Stimulated activated CD8-positive, alpha-beta memory T cell treated with anti-CD3 and anti-CD28 coated beads, Interleukin-2, amount 100 ng/mL, for 48 hours (primary cell): ENCODE data around the gene INSRR.

ENCODE experiments used
- DNase-seq, 2 donors: peaks; one replicate each; pipeline ENCODE4 v3.0.0-alpha.2; 2020; ENCODE audit warnings: low read depth in 2 of 2

Gene INSRR

DNA sequence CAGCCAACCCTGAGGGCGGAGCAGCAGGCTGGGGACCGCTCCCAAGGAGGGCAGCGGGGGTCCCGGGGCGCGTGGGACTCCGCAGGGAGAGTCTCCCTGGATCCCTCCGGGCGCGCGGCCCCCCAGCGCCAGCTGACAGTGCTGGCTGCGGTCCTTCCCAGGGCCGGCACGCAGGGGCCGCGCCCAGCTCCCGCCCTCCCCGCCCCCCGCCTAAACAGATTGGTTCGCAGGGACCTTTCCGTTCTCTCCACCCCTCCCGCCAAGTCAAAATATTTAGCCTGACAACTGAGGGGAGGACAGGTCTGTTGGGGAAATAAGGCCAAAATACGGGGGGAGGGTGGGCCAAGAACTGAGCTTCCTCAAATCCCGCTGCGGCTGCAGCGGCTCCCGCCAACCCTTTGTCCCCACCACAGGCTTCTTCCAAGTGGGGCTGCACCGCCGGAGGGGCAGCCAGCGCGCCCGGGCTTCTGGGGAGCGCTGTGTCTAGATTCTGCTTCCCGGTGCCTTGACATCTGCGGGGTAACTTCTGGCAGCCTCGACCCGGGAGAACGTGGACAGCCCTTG, at the start of gene INSRR:
Gene INSRR (minus strand): TSS at position 159 of the 564 bp plus-strand sequence. CDS start 496 bp downstream, outside the sequence.
- no peak for DNase-seq

DNA sequence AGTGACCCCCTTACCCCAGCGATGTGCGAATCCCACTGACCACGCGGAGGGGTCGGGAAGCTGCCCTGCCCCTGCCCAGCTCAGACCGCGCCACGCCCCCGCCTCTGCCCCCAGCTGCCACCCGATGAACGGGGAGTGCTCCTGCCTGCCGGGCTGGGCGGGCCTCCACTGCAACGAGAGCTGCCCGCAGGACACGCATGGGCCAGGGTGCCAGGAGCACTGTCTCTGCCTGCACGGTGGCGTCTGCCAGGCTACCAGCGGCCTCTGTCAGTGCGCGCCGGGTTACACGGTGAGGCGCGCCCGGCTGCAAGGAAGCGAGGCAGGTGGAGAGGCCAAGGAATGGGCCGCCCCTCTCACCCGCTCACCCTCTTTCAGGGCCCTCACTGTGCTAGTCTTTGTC, 49.6 kb upstream of the INSRR start:
- no peak for DNase-seq

DNA sequence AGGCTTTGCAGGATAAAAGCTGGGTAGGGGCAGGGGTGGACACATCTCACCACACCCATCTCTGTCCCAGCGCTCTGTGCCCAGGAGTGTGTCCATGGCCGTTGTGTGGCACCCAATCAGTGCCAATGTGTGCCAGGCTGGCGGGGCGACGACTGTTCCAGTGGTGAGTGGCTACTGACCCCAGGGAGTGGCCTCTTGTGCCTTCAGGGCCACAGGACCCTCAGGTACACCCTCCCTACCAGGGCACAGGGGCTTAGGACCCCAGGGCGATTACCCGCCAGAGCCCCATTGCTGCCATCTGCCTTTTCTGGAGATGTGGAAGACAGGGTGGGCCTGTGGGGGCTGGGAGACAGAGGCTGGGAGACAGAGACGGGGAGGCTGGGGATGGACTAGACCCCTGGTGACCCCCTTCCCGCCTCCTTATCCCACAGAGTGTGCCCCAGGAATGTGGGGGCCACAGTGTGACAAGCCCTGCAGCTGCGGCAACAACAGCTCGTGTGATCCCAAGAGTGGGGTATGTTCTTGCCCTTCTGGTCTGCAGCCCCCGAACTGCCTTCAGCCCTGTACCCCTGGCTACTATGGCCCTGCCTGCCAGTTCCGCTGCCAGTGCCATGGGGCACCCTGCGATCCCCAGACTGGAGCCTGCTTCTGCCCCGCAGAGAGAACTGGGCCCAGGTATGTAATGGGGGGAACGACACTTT, 47.4 kb upstream of the INSRR start:
- DNase-seq: no peak

DNA sequence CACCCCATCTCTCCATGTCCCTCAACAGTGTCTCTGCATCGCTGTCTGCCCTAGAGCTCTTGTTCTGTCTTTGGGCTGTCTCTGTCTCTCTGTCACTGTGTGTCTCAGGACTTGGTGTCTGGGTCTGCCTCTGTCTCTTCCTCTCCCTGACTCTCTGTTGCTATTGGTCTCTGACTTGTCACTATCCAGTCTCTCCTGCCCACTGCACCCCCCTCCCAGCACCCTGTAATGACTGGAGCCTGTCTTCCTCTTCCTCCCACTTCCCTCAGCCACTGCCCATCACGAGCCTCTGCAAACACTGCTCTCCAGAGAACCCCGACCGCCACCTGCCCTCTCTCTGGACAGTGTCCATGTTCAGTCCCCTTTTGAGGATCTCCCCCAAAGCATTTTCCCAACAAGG, 46.7 kb upstream of the INSRR start:
- no peak for DNase-seq

DNA sequence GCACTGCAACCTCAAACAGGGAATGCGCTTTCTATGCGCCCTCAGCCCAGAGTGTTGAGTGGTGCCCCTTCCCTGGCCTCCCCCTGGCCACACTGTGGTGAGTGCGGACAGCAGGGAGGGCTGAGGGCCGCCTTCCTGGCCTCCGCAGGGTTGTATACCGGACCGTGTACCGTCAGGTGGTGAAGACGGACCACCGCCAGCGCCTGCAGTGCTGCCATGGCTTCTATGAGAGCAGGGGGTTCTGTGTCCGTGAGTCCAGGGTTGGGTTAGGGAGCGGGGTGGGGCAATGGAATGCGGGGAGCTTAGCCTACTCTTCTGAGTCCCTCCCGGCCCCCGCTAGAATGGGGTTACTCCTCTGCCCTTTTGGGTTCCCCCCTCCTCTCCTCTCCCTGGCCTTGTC, 46.3 kb upstream of the INSRR start:
- DNase-seq: no peak

DNA sequence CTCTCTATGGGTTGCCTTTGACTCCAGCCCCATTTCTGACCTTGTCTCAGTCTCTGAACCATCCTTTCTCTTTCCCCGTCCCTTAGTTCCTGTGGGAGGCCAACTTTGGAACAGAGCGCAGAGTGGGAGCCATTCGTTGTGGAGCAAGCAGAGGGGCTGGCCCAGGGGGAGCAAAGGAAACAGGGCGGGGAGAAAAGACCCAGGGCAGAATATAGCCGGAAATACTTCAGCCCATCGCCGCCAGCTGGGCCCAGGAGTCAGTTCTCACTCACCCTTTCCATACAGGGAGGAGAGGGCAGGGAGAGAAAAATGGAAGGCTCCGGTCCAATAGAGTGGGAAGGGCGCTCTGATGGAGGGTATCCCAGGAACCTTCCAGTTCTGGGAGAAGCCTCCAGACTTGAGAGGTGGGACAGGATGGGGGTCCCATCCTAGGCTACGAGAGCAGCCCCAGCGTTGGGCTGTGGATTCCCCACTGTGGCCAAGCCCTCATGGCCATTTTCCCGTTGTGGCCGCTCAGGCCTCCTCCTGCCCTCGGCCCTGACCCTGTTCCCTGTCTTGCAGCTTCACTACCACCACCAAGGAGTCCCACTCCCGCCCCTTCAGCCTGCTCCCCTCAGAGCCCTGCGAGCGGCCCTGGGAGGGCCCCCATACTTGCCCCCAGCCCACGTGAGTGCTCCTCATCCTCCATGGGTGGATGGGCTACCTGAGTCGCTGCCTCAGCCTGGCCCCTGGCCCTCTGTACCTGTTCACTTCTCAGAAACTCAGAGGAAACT, 45.5 kb upstream of the INSRR start:
- DNase-seq: no peak

DNA sequence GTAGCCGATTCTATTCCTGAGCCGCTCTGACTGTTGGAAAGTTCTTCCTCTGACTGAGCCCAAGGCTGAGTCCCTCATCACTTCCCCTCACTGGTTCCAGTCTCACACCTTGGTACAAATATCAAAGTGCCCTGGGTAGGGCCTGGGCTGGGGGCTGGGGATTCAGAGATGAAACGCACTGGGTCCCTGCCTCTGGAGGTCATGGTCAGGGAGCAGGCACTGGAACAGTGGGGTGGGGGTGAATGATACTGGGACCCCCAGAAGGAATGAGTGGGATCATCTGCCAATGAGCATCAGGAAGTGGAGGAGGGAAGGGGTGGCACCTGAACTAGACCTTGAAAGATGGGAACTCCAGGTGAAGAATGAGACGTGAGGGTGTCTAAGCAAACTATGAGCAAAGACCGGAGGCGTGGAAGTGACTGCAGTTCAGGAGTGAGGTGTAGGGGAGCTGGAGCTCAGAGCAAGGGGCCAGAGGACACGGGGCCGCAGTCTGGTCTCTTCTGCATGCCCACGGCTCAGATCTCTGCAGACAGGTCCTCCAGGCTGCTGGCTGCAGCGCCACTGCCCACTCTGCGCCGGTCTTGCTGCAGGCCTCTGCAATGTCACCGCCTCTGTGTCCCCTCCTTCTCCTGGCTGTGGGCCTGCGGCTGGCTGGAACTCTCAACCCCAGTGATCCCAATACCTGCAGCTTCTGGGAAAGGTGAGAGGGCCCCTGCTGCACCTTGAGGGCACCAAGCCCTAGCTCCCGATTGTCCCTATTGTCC, 44.6 kb upstream of the INSRR start:
- DNase-seq: no peak

DNA sequence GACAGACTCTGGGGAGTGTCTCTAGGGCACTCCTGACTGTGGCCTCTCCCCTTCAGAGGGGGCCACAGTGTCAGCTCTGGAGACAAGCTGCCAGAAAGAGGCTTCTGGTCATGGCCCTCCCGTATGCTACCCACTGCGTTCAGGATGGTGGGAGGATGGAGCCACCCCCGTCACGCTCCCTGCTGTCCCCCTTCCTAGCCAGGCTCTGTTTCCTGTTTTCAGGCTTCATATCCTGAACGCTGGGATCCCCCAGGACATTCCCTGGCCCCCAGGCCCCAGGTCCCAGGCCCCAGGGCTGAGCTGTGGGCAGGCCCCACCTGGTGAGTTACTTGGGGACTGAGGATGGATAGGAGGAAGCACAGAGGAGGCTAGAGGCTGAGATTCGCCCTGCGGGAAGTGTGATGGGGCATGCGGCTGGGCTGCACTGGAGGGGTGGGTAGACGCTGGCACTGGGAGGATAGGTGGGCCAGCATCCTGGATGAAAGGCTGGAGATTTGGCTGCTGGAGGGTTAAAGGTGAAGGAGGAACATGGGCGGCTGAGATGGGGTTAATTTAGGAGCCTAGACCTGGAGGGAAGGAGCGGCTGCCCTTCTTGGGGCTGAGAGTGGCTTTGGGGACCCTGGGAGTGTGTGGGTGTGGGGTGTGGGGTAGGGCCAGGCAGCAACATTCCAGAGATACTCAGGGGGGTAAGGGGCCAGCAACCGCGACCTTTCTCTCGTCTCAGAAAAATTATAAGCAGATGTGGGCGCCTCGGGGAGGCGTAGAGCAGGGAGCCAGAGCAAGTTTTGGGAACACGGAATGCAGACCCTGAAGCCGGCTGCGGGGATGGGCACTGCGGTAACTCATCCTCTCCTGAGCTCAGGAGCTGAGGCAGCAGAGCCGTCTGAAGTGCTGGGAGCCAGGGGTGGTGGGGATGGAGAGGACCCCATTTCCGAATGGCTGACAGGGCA, 43.3 kb upstream of the INSRR start:
- DNase-seq: no peak

DNA sequence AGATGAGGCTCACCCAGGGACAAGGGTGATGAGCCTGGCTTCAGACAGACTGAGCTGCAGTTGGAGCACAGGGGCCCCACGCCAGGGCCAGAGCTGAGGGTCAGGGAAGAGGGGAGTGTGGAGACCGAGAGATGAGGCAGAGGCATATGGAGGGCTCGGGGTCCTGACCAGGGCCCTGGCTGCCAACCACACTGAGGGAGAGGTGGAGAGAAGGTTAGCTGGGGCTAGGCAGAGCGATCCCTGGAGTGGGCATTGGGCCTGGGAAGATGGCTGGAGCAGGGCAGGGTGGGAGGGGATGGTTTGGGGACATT, 42.6 kb upstream of the INSRR start:
- DNase-seq: no peak

DNA sequence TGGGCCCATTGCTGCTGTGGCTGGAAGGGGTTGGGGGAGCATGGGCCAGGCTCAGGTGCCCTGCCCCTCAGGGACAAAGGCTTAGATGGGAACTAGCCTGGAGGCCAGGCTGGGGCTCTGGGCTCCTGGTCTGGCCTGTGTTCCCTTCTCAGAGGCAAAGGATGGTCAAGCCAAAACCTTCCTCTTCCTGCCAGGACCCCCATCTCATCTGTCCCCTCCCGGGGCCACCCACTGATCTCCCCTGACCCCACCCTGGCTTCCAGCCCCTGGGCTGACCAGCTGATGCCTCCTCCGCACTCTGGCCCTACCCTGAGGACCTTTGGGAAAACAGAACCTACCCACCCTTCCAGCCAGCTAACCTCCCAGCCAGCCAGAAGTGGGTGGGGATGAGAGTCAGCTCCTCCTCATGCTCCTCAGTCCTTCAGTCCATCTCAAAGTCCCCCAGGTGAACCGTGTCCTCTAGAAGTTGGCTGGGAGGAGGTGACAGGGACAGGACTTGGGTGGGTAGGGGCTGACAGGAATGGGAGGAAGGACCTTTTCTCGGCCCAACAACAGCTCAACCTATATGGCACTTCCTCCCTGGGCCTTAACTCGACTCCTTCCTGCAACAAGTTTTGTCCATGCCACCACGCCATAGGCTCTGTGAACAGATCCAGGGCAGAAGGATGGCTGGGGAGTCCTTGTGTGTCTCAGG, 42.1 kb upstream of the INSRR start:
- no peak for DNase-seq

DNA sequence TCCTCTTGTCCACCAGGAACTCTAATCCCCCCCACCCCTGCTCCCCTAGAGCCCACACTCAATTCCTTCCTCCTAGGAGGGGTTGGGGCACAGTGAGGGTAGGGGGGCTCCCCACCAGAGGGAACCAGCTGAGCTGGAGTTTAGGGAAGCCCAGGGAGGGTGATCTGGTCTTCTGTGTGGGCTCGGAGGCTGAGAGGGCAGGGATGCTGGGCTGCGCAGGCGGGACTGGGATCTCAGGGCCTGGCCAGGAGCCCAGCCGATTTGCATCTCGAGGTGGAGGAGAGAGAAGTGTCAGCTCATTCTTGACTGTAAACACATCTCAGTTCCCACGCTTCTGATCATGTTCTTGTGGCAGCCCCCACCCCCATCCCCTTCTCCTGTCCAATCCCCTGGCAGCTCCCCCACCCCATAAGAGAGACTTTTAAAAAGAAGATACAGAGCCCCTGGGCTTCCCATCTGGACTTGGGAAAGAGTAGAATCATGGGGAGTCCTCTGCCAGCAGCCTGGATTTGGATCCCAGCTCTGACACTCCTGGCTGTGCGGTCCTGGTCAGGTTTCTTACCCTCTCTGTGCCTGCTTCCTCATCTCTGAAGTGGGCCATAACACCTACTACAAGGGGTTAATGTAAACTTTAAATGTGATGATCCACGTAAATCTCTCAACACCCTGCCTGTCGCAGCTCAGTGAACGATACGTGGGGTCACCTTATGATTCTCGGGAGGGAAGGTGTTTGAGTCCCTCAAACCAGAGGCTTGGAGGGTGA, 41.2 kb upstream of the INSRR start:
- DNase-seq: no peak

DNA sequence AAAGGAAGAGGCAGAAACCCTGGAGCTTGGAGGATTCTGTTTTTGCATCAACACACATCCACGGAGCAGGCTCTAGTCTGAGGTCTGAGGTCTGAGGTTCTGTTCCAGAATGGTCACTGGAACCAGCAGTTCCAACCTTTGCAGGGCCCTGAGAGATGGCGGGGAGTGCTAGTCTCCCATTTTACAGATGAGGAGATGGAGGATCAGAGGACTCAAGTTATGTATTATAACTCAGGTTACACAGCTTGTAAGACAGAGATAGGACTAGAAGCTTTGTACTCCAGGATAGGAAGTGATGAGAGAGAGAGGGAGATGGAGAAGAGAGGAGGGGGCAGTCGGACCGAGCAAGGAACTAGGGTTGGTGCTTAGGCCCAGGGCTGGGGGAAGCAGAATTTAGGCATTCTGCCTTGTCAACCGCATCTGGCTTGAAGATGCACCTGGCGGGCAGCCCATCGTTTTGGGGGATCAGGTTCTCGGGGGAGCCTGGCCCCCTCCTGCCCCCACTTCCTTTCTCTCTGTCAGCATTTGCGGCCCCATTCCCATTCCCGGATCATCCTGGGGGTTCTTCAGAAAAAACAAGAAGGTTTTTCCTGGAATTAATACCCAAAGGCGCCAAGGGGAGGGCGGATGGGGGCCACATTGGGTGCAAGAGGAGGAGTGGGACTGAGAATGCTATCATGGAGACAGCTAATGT, 40.2 kb upstream of the INSRR start:
- DNase-seq: no peak

DNA sequence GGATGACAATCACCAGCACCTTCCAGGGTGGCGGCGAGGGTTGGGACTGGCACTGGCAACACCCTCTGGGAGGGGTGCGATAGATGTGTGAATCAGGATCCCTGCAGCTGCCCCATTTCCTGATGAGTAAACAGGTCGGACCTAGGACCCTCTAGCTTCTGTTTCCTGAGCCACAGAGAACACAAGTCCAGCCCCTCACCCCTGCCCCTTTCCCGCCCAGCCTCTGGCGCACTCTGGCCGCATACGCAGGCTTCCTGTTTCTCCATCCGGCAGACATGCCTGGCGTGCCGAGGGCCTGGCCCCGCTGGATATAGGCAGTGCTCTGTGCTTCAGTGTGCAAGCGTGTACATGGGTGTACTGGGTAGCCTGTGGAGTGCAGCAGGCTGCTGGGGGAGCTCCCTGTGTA, 39.2 kb upstream of the INSRR start:
- DNase-seq: no peak

DNA sequence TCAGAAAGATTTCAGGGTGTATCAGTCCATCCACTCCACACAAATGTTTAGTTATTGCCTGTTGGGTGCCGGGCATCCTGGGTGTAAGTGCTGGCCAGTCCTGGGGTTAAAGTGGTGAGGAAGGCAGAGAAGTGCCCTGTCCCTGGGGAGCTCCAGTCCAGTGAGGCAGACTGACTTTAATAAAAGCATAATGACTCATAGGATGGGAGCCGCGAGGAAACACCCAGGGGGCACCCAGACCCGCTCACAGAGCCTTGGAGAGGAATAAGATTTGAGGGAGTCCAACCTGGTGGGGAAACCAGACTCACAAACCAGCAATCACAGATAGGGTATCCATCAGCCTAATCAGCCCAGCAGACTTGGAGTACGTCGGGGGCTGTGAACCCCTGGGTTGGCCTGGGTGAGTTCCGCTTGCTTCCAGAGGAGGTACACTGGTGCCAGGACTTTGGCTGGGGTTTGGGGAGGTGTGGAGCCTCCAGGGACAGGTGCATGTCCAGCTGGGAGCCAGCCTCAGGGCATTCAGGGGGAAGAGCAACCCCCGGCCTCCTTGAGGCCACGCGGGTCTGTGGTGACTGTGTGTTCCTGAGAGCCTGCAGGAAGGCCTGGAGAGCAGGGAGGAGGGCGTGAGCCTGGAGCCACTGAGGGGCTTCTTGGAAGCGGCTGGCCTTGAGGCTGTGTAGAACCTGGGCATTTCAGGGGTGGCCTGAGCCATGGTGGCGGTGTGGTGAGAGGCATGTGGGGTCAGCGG, 38.3 kb upstream of the INSRR start:
- DNase-seq: no peak

DNA sequence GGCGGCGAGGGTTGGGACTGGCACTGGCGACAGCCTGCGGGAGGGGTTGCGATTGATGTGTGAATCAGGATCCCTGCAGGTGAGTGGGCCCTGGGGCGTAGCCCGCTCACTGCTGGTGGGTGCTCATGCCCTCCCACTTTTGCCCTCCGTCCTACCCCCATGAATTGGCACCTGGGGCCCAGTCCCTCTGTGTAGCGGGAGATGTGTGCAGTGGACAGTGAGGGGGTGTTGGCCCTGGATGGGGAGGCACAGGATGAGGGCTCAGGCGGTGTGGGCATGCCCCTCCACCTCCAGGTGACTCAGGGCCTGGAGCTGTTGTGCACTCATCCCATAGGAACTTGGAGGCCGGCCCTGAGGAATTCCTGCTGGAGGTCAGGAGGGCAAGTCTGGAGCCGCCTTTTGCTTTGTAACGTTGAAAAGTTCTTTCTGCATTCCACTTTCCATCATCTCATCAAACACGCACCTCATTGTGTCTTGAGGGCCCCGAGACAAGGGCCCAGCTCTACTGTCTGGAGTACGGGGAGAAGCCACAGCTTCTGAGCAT, 37.6 kb upstream of the INSRR start:
- DNase-seq: no peak

DNA sequence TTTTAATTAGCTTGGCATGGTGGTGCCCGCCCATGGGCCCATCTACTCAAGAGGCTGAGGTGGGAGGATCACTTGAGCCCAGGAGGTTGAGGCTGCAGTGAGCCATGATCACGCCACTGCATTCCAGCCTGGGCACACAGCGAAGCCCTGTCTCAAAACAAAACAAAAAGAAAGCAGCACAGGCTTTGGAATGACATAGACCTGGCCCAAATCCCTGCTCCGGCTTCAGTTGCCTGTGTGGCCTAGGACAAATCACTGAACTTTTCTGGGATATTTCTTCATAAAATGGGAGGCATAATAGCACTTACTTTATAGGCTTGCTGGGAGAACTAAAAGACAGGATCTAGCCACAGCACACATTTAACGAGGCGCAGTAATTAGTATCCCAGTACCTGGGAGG, 37.0 kb upstream of the INSRR start:
- no peak for DNase-seq

DNA sequence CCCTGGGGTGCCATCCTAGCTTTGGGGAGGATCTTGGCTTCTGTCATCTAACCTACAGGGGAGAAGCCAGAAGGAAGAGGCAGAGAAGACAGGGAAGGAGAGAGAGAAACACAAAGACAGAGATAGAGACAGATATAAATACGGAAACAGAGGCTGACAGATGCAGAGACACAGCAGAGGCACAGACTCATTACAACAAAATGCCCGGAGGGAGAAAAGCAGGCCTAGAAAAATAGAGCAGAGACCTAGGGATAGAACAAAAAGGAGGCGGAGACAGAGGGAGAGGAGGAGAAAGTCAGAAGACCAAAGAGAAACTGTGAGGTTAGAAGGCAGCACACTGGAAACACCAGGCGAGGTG, 36.5 kb upstream of the INSRR start:
- DNase-seq: no peak

DNA sequence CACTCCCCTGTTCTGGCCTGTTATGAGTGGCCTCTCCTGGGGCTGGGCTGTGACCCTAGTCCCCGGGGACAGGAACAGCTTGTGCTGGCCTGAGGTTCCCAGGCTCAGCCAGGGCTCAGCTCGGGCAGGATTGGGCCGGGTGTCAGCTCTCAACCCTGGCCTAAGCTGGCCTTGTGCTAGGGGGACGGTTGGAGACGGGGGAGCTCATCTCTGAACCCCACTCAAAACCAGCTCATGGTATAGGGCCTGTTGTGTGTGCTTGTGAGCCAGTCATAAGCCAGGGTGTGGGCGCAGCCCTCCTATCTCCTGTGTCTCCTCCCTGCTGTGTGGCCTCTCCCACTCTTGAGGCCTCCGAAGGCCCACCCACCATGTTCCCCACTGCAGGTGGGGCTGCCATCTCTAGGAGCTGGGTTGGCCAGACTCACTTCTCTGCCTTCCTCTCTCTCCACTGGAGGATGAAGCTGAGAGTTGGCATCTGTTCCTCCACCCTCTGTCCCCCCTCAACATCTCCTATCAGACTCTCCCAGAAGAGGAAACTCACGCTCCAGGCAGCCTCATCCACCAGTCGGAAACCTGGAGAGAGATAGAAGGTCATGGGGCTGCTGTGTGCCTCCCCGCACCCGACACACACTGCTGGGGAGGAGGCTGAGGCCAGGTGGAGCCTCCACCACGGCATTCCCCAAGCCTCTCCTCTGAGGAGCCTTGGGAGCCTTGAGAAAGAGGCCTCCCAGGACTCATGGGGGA, 36.0 kb upstream of the INSRR start:
- no peak for DNase-seq
